ENCODE data around the gene MUCL1. TPM values are rescaled to one million over a fixed set of nuclear protein-coding genes. Genes with fewer than 3 reads are reported as not detected.
A peak's percentile ranks its signal among the peaks of the same experiment; 100 is the strongest.

Gene MUCL1
- total RNA-seq, result not detected

- Histone ChIP-seq H3K27me3 (no peaks in the 10 kb centered on the region), H3K9me3 (no peaks in the 10 kb centered on the region), H3K36me3 (no peaks in the 10 kb centered on the region), H3K27ac (no peak within 1 kb of the TSS), H3K4me3 (no peak within 1 kb of the TSS), H3K4me1 (no peaks in the 10 kb centered on the region)
- DNase-seq (ENCODE audit: extremely low spot score in 2 of 2), result no peak
- intact Hi-C loops (cut with DNase I), result no loop called here
- TF ChIP-seq CTCF (IDR thresholded peaks at IDR 0.05), result peak; percentile 23 to 29 (median 27)
- no peak for TF ChIP-seq POLR2AphosphoS5 (IDR thresholded peaks at IDR 0.05; ENCODE audit: insufficient read depth in 1 of 2, low read depth in 1 of 2)
Observed at GRCh38 chr12:54853933-54854538, at the start of gene MUCL1. TSS of gene MUCL1 (plus strand) at chr12:54854516. CDS start at chr12:54854583, 67 bp downstream.

GRCh38 chr12:54821676-54822075, 32.6 kb upstream of the MUCL1 start:
- intact Hi-C loops (cut with DNase I), result no loop called here
- no peaks in the 10 kb centered on the region for H3K9me3 ChIP-seq
- H3K27me3 ChIP-seq, result no peaks in the 10 kb centered on the region
- H3K4me1 ChIP-seq, result no peaks in the 10 kb centered on the region
- no peak for TF ChIP-seq POLR2AphosphoS5 (IDR thresholded peaks at IDR 0.05; ENCODE audit: insufficient read depth in 1 of 2, low read depth in 1 of 2)
- no peak for TF ChIP-seq POLR2A (IDR thresholded peaks at IDR 0.05)
- no peak for TF ChIP-seq CTCF (IDR thresholded peaks at IDR 0.05)
- DNase-seq (ENCODE audit: extremely low spot score in 2 of 2), result no peak
- no peaks in the 10 kb centered on the region for H3K36me3 ChIP-seq
- no peak overlapping the region for H3K4me3 ChIP-seq
- H3K27ac ChIP-seq, result no peak overlapping the region

GRCh38 chr12:54824402-54824801, 29.9 kb upstream of the MUCL1 start:
- Histone ChIP-seq H3K27me3 (no peaks in the 10 kb centered on the region), H3K4me1 (no peaks in the 10 kb centered on the region), H3K27ac (no peak overlapping the region), H3K36me3 (no peaks in the 10 kb centered on the region), H3K9me3 (no peaks in the 10 kb centered on the region), H3K4me3 (no peak overlapping the region)
- DNase-seq (ENCODE audit: extremely low spot score in 2 of 2), result no peak
- intact Hi-C loops (cut with DNase I), result no loop called here
- TF ChIP-seq POLR2A (IDR thresholded peaks at IDR 0.05), result no peak
- TF ChIP-seq CTCF (IDR thresholded peaks at IDR 0.05), result no peak
- TF ChIP-seq POLR2AphosphoS5 (IDR thresholded peaks at IDR 0.05; ENCODE audit: insufficient read depth in 1 of 2, low read depth in 1 of 2), result no peak

GRCh38 chr12:54829511-54829910, 24.8 kb upstream of the MUCL1 start:
- Histone ChIP-seq H3K4me1 (no peaks in the 10 kb centered on the region), H3K36me3 (no peaks in the 10 kb centered on the region), H3K27ac (no peak overlapping the region), H3K27me3 (no peaks in the 10 kb centered on the region), H3K9me3 (no peaks in the 10 kb centered on the region), H3K4me3 (no peak overlapping the region)
- DNase-seq (ENCODE audit: extremely low spot score in 2 of 2), result no peak
- intact Hi-C loops (cut with DNase I), result no loop called here
- TF ChIP-seq POLR2A (IDR thresholded peaks at IDR 0.05) (no peak), CTCF (IDR thresholded peaks at IDR 0.05) (no peak), POLR2AphosphoS5 (IDR thresholded peaks at IDR 0.05; ENCODE audit: insufficient read depth in 1 of 2, low read depth in 1 of 2) (no peak)

GRCh38 chr12:54830199-54830598, 24.1 kb upstream of the MUCL1 start:
- no peaks in the 10 kb centered on the region for H3K4me1 ChIP-seq
- no peak for DNase-seq (ENCODE audit: extremely low spot score in 2 of 2)
- H3K27me3 ChIP-seq, result no peaks in the 10 kb centered on the region
- no peak overlapping the region for H3K4me3 ChIP-seq
- H3K27ac ChIP-seq, result no peak overlapping the region
- TF ChIP-seq POLR2A (IDR thresholded peaks at IDR 0.05), result no peak
- TF ChIP-seq CTCF (IDR thresholded peaks at IDR 0.05), result no peak
- TF ChIP-seq POLR2AphosphoS5 (IDR thresholded peaks at IDR 0.05; ENCODE audit: insufficient read depth in 1 of 2, low read depth in 1 of 2), result no peak
- H3K9me3 ChIP-seq, result no peaks in the 10 kb centered on the region
- intact Hi-C loops (cut with DNase I), result no loop called here
- H3K36me3 ChIP-seq, result no peaks in the 10 kb centered on the region
